Measurements from ENCODE around the gene INPP5A. TPM values are rescaled to one million over a fixed set of nuclear protein-coding genes. Genes with fewer than 3 reads are reported as not detected.

Gene INPP5A
- total and polyA plus RNA-seq, 2 of the 13 experiments (the other 11 are each of a cell fraction or from before 2014, with no cell fraction given) = 17.5 to 37.9 TPM

GRCh38 chr10:132651511-132652029 is 114.0 kb downstream of the INPP5A start:
- Histone ChIP-seq H3K4me1 (ENCODE audit: insufficient read depth, low read length) (no peaks in the 10 kb centered on the region), H3K27me3 (ENCODE audit: control insufficient read depth in 1 of 2, insufficient read depth in 2 of 2, low read length in 2 of 2) (no peaks in the 10 kb centered on the region), H3K9ac (ENCODE audit: insufficient read depth, low read depth, low read length) (no peak overlapping the region), H3K79me2 (ENCODE audit: insufficient read depth, low read length) (no peaks in the 10 kb centered on the region), H4K20me1 (ENCODE audit: insufficient read depth, low read length) (peaks cover 6% of the 10 kb centered on the region; the same call in 1 of the 2 replicates), H3K9me3 (ENCODE audit: low read length) (no peaks in the 10 kb centered on the region), H3K4me2 (ENCODE audit: low read depth, low read length) (no peak overlapping the region), H3K27ac (ENCODE audit: extremely low read length, insufficient read depth, low read length) (no peak overlapping the region), H3K4me3 (replicated peaks in 1 of 3; ENCODE audit: insufficient read depth in 1 of 3, low read depth in 2 of 3, low read length in 3 of 3) (no peak overlapping the region), H3K36me3 (replicated peaks in 1 of 2; ENCODE audit: control insufficient read depth in 1 of 2, insufficient read depth in 2 of 2, low read length in 2 of 2) (no peaks in the 10 kb centered on the region; a peak in 1 of 5 replicates), H2AFZ (ENCODE audit: low read length) (no peak overlapping the region)
- peak; percentile 70 for TF ChIP-seq ZNF263 (CRISPR knock-in tag; IDR thresholded peaks at IDR 0.05)
- no peak for TF ChIP-seq SKI (IDR thresholded peaks at IDR 0.05; ENCODE audit: partially characterized antibody)
- DNase-seq (ENCODE audit: low spot score) (no peak), ATAC-seq (no peak), FAIRE-seq (no peak)
- intact Hi-C loops (cut with micrococcal nuclease; ENCODE audit: unreplicated experiment) = loop anchor here (10.0 kb wide), 1 partner anchor 243 kb away; no protein-coding TSS in a partner anchor
- 98% methylated on average over 18 of the region's 18 CpGs for WGBS (ENCODE audit: low lambda C conversion rate)
- ChIA-PET CTCF (ENCODE audit: low intra/inter-chr PET ratio, low total read pairs) (no interaction called here), POLR2A (no interaction called here)
- in situ Hi-C loops (cut with HindIII; ENCODE audit: extremely low pct_ligation_motif_present, low pct_unique_long_range_greater_than_20kb) = loop anchor here (5.0 to 10.0 kb wide), 2 partner anchors 151 to 243 kb away; no protein-coding TSS in a partner anchor
- no TSS peak for BruUV-seq (replicated peaks)

GRCh38 chr10:132652446-132652845 is 114.9 kb downstream of the INPP5A start:
- no peak overlapping the region for H3K4me3 ChIP-seq (replicated peaks in 1 of 3; ENCODE audit: insufficient read depth in 1 of 3, low read depth in 2 of 3, low read length in 3 of 3)
- ChIA-PET CTCF (ENCODE audit: low intra/inter-chr PET ratio, low total read pairs) (no interaction called here), POLR2A (no interaction called here)
- intact Hi-C loops (cut with micrococcal nuclease; ENCODE audit: unreplicated experiment) = loop anchor here (10.0 kb wide), 1 partner anchor 242 kb away; no protein-coding TSS in a partner anchor
- no peak overlapping the region for H3K4me2 ChIP-seq (ENCODE audit: low read depth, low read length)
- H3K9ac ChIP-seq (ENCODE audit: insufficient read depth, low read depth, low read length) = no peak overlapping the region
- no TSS peak for BruUV-seq (replicated peaks)
- ATAC-seq (no peak), DNase-seq (ENCODE audit: low spot score) (no peak), FAIRE-seq (no peak)
- H4K20me1 ChIP-seq (ENCODE audit: insufficient read depth, low read length) = peaks cover 6% of the 10 kb centered on the region; the same call in 1 of the 2 replicates
- no peaks in the 10 kb centered on the region for H3K4me1 ChIP-seq (ENCODE audit: insufficient read depth, low read length)
- no peaks in the 10 kb centered on the region for H3K9me3 ChIP-seq (ENCODE audit: low read length)
- no peaks in the 10 kb centered on the region for H3K79me2 ChIP-seq (ENCODE audit: insufficient read depth, low read length)
- no peaks in the 10 kb centered on the region for H3K27me3 ChIP-seq (ENCODE audit: control insufficient read depth in 1 of 2, insufficient read depth in 2 of 2, low read length in 2 of 2)
- no peak for TF ChIP-seq ZNF672 (CRISPR knock-in tag; IDR thresholded peaks at IDR 0.05)
- TF ChIP-seq DBP (CRISPR knock-in tag; IDR thresholded peaks at IDR 0.05; ENCODE audit: not compliant biosample characterization) = no peak
- no peak for TF ChIP-seq MATR3 (CRISPR knock-in tag; IDR thresholded peaks at IDR 0.05)
- H2AFZ ChIP-seq (ENCODE audit: low read length) = no peak overlapping the region
- WGBS (ENCODE audit: low lambda C conversion rate) = 94% methylated on average over 15 of the region's 15 CpGs
- in situ Hi-C loops (cut with HindIII; ENCODE audit: extremely low pct_ligation_motif_present, low pct_unique_long_range_greater_than_20kb) = loop anchor here (5.0 to 10.0 kb wide), 2 partner anchors 150 to 242 kb away; no protein-coding TSS in a partner anchor
- H3K36me3 ChIP-seq (replicated peaks in 1 of 2; ENCODE audit: control insufficient read depth in 1 of 2, insufficient read depth in 2 of 2, low read length in 2 of 2) = no peaks in the 10 kb centered on the region; a peak in 1 of 5 replicates
- no peak overlapping the region for H3K27ac ChIP-seq (ENCODE audit: extremely low read length, insufficient read depth, low read length)

All from HepG2 (cell line).